Spleen (tissue), 11 donors: ENCODE measurements around the gene NRARP. TPM values are rescaled to one million over a fixed set of nuclear protein-coding genes. Genes with fewer than 3 reads are reported as not detected.
A peak's percentile ranks its signal among the peaks of the same experiment; 100 is the strongest.

Source experiments
- DNase-seq: peaks from one replicate; pipeline ENCODE4 v3.0.0-alpha.2; 2020
- H3K27ac ChIP-seq, 8 donors: fragments of 200-600 bp; sonication (generic) in 7 of 8; 1 replicate in 4 of 8; 2 replicates in 4 of 8; pipeline versions ENCODE4 v1.5.0 to v1.8.0; 2016 to 2021; ENCODE audit warnings: inconsistent platforms in 4 of 8, mild to moderate bottlenecking in 4 of 8, moderate library complexity in 1 of 8
- H3K27me3 ChIP-seq, 7 donors: fragments of 200-600 bp; sonication (generic) in 6 of 7; replicated peaks in 1 of 7; 1 replicate in 4 of 7; 2 replicates in 3 of 7; pipeline versions ENCODE4 v1.5.0 to v1.8.0; 2016 to 2021; ENCODE audit warnings: inconsistent platforms in 3 of 7, mild to moderate bottlenecking in 1 of 7
- H3K36me3 ChIP-seq, 6 donors: fragments of 200-600 bp; sonication (generic) in 5 of 6; 1 replicate in 4 of 6; 2 replicates in 2 of 6; pipeline versions ENCODE4 v1.5.0 to v1.8.0; 2016 to 2021; ENCODE audit warnings: inconsistent platforms in 2 of 6
- H3K4me1 ChIP-seq, 6 donors: fragments of 200-600 bp; sonication (generic) in 5 of 6; 1 replicate in 3 of 6; 2 replicates in 3 of 6; pipeline versions ENCODE4 v1.5.0 to v1.8.0; 2016 to 2021; ENCODE audit warnings: inconsistent platforms in 3 of 6
- H3K4me3 ChIP-seq, 8 donors: fragments of 200-600 bp; sonication (generic) in 7 of 8; 1 replicate in 4 of 8; 2 replicates in 4 of 8; pipeline versions ENCODE4 v1.5.0 to v1.8.0; 2016 to 2021; ENCODE audit warnings: inconsistent platforms in 4 of 8, mild to moderate bottlenecking in 4 of 8, moderate library complexity in 2 of 8
- H3K9me3 ChIP-seq, 8 donors: fragments of 200-600 bp; sonication (generic) in 7 of 8; 1 replicate in 4 of 8; 2 replicates in 4 of 8; pipeline versions ENCODE4 v1.5.0 to v1.8.0; 2016 to 2021; ENCODE audit warnings: inconsistent platforms in 4 of 8
- POLR2A ChIP-seq, 3 donors: fragments of 450-650 bp; IDR thresholded peaks; one replicate each; pipeline ENCODE4 v1.5.1; 2017; ENCODE audit warnings: antibody characterized with exemption in 3 of 3, mild to moderate bottlenecking in 1 of 3
- POLR2AphosphoS5 ChIP-seq, 3 donors: sonication (generic); formaldehyde crosslinking; IDR thresholded peaks; one replicate each; pipeline ENCODE4 v1.5.1; 2017; ENCODE audit warnings: antibody characterized with exemption in 3 of 3
- WGBS, 5 donors: extraction: QIAGEN DNeasy Blood & Tissue Kit in 3 of 5; methylation state at CpG; one replicate each; pipeline versions ENCODE4 v1.1.5 to v1.1.7; 2013 to 2018; 5-methylcytosine and 5-hydroxymethylcytosine counted together
- intact Hi-C: fragments of 100-400 bp; cut with DNase I; formaldehyde crosslinking; loops from one replicate; pipeline ENCODE4 v1.15.0; 2023; ENCODE audit warnings: low total_unique reads
- polyA plus RNA-seq, 3 donors: library from polyadenylated mRNA; stranded (reverse); fragments of 200-250 nt; gene quantifications; one replicate each; pipeline ENCODE4 v1.2.1, GENCODE V29; 2013
- total RNA-seq, 7 donors: library from RNA; depleted of rRNA in 3 of 7; stranded (reverse); fragments of >200 nt in 3 of 7; fragmentation: NEBNext Ultra II Directional in 4 of 7; extraction: Animal tissue kit (Norgen Biotek cat#: 25700) in 4 of 7; gene quantifications; one replicate each; pipeline versions ENCODE4 v1.1.0 to v1.2.1, GENCODE V29; 2016 to 2021
- TF ChIP-seq, protein P1 (sequence below), 11 experiments: fragments of 200-600 bp in 7 of 11; fragments of 450-650 bp in 4 of 11; sonication (generic) in 4 of 11; IDR thresholded peaks in 8 of 11; conservative IDR thresholded peaks in 3 of 11; 1 replicate in 7 of 11; 2 replicates in 4 of 11; pipeline versions ENCODE4 v1.4.0 to v1.8.0; 2016 to 2021; ENCODE audit warnings: antibody characterized with exemption in 11 of 11, inconsistent platforms in 4 of 11, mild to moderate bottlenecking in 1 of 11
- donor health status: healthy with polysubstance abuse.
- donor health status: DM: no; HTN: no; CAD: no; lungs with moderate emphysema.
- donor health status: DM: no; HTN: no; CAD: no.
- donor health status: Bipolar disorder and iron deficiency.
- donor health status: healthy.
- donor health status: DM: no; HTN: no; CAD: no.
- donor health status: DM: yes; HTN: yes; CAD: no.

NRARP gene
- total and polyA plus RNA-seq, 10 donors: 0.37 to 24.4 (median 8.0) TPM

DNA sequence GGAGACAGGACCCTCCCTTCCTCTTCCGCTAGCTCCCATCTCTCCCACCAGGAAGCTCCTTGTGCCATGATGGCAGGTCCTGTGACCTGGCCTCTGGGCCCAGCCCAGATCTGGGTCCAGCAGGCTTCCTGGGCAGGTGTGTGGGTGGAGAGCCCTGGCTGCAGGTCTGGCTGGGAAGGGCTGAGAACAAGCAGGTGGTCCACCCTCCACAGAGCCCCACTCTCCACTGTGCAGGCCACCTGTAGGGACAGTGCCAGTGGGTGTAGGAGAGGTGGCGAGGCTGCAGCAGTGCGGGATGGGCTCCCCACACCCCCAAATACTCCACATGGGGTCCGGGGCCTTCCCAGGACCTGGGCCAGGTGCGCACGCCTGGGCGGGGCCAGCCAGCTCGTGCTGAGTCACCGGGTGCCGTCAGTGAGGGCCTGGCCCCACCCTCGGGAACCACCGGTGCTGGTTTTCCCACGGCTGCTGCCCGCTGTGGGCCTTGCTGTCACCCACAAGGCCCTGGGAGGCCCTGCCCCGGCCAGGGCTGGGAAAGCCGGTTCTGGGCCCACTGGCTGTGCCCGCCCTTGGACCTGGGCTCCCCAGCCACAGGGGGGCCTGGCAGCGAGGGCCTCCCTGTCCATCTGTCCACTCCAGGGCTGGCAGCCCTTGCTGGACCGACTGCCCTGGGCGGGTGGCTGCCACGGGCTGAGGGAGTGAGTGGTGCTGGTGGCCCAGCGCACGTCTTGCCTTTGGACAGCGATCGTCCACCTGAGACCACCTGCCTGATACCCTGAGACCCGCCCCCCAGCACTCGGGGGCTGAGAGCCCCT is 9.3 kb upstream of the NRARP start:
- no peak overlapping the region for H3K4me3 ChIP-seq
- 64 to 87% (median 76%) methylated on average over 9 to 27 of the region's 27 CpGs for WGBS, 5 donors
- H3K27ac ChIP-seq: no peak overlapping the region
- TF ChIP-seq, protein P1, sequence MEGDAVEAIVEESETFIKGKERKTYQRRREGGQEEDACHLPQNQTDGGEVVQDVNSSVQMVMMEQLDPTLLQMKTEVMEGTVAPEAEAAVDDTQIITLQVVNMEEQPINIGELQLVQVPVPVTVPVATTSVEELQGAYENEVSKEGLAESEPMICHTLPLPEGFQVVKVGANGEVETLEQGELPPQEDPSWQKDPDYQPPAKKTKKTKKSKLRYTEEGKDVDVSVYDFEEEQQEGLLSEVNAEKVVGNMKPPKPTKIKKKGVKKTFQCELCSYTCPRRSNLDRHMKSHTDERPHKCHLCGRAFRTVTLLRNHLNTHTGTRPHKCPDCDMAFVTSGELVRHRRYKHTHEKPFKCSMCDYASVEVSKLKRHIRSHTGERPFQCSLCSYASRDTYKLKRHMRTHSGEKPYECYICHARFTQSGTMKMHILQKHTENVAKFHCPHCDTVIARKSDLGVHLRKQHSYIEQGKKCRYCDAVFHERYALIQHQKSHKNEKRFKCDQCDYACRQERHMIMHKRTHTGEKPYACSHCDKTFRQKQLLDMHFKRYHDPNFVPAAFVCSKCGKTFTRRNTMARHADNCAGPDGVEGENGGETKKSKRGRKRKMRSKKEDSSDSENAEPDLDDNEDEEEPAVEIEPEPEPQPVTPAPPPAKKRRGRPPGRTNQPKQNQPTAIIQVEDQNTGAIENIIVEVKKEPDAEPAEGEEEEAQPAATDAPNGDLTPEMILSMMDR (IDR thresholded peaks at IDR 0.05 in 8 of 11, conservative IDR thresholded peaks at IDR 0.05 in 3 of 11): no peak
- peak in 1 of 3 donors; percentile 10 for TF ChIP-seq POLR2AphosphoS5 (IDR thresholded peaks at IDR 0.05)
- H3K36me3 ChIP-seq: no peaks in the 10 kb centered on the region
- peaks cover 7 to 56% (median 32%) of the 10 kb centered on the region in 6 donors for H3K4me1 ChIP-seq
- H3K27me3 ChIP-seq: peaks cover 0 to 35% (median 13%) of the 10 kb centered on the region in 7 donors
- intact Hi-C loops: no loop called here
- H3K9me3 ChIP-seq: no peaks in the 10 kb centered on the region
- DNase-seq: peak; percentile 73

DNA sequence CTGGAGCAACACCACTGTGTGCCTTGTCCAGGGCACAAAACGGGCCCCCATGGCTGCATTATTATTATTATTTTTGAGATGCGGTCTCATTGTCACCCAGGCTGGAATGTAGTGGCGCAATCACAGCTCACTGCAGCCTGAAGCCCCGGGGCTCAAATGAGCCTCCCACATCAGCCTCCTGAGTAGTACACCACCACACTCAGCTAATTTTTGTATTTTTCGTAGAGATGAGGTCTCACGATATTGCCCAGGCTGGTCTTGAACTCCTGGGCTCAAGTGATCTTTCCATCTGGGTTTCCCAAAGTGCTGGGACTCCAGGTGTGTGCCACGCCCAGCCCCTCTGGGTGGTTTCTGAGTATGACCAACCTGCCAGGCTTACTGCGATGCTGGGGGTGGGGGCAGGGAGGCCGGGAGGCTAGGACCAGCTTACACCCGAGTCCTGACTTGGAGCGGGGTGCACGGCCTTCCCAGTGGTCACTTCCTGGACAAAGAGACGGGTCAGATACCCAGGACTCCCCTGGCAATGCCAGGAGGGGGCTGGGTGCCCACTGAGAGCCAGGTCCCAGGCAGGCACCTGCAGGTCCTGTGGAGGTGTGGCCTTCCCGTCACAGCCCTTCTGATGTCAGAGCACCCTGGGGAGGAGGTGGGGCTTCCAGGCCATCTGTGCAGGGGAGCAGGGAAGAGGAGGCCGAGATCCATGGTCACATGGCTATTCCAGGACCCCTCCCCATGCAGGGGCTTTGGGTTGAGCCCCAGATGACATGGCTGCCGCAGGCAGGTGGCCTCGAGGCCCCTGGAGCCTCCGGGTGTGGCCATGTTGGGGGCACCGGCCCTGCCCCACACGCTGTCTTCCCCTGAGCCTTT is 8.3 kb upstream of the NRARP start:
- 77 to 85% (median 80%) methylated on average over 14 to 20 of the region's 20 CpGs for WGBS, 5 donors
- peaks cover 0 to 35% (median 5%) of the 10 kb centered on the region in 7 donors for H3K27me3 ChIP-seq
- H3K4me1 ChIP-seq: peaks cover 16 to 56% (median 32%) of the 10 kb centered on the region in 6 donors
- H3K27ac ChIP-seq: no peak overlapping the region
- TF ChIP-seq, protein P1 (IDR thresholded peaks at IDR 0.05 in 8 of 11, conservative IDR thresholded peaks at IDR 0.05 in 3 of 11): no peak
- H3K9me3 ChIP-seq: no peaks in the 10 kb centered on the region
- no peaks in the 10 kb centered on the region for H3K36me3 ChIP-seq
- DNase-seq: peak; percentile 71
- no peak overlapping the region for H3K4me3 ChIP-seq
- intact Hi-C loops: no loop called here

DNA sequence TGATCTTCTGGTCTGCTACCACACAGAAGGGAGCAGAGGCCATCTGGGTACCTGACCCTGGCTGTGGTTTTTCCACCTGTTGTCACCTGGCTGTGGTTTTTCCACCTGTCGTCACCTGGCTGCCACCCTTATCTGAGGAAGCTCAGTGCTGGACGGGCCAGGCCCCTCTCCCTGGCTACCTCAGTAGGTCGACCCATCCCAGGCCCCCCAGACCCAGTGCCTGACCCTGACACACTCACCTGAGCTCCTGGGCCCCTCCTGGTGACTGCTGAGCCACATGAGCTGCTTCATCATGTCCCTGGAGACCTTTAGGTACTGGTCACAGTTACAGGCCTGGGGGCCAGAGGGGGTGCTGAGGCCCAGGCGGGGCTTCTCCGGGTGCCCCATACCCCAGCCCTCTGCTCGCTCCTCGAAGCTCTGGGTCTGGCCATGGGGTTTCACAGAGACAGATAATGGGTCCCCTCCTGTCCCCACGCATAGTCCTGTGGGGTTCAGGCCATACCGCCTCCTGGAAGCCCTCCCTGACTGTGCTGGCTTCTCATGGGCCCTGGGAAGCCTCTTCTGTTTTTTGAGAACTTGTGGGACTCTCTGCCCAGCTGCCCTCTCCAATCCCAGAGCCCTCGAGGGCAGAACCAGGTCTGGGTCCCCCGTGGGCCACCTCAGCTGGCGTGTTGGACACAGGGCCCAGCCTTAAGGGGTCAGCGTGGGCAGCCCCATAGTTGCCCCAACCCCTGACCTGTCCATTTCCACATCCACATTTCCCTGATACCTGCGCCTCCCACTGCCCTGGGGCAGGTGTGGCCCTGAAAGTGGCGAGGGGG is 7.5 kb upstream of the NRARP start:
- intact Hi-C loops: no loop called here
- H3K4me1 ChIP-seq: peaks cover 24 to 56% (median 33%) of the 10 kb centered on the region in 6 donors
- no peak overlapping the region for H3K27ac ChIP-seq
- no peak overlapping the region for H3K4me3 ChIP-seq
- no peaks in the 10 kb centered on the region for H3K36me3 ChIP-seq
- H3K27me3 ChIP-seq: peaks cover 0 to 35% (median 5%) of the 10 kb centered on the region in 7 donors
- TF ChIP-seq, protein P1 (IDR thresholded peaks at IDR 0.05 in 8 of 11, conservative IDR thresholded peaks at IDR 0.05 in 3 of 11): no peak
- TF ChIP-seq POLR2A (IDR thresholded peaks at IDR 0.05) (no peak), POLR2AphosphoS5 (IDR thresholded peaks at IDR 0.05) (no peak)
- WGBS, 5 donors: 84 to 92% (median 86%) methylated on average over 11 to 15 of the region's 15 CpGs
- no peaks in the 10 kb centered on the region for H3K9me3 ChIP-seq
- DNase-seq: peak; percentile 44
